ENCODE measurements around the gene GPR55.

The GPR55 gene

GRCh38 chr2:230900336-230900995 lies 24.6 kb downstream of the GPR55 start:
- DNase-seq (ENCODE audit: low read depth): no peak

GRCh38 chr2:230899786-230900185 lies 25.3 kb downstream of the GPR55 start:
- no peak for DNase-seq (ENCODE audit: low read depth)

- no peak for DNase-seq (ENCODE audit: low read depth)
Observed at GRCh38 chr2:230899287-230899686, 25.8 kb downstream of the GPR55 start.

GRCh38 chr2:230898713-230899091 lies 26.3 kb downstream of the GPR55 start:
- no peak for DNase-seq (ENCODE audit: low read depth)

GRCh38 chr2:230898016-230898712 lies 26.9 kb downstream of the GPR55 start:
- DNase-seq (ENCODE audit: low read depth): no peak

- no peak for DNase-seq (ENCODE audit: low read depth)
Observed at GRCh38 chr2:230896346-230897115, 28.5 kb downstream of the GPR55 start.

GRCh38 chr2:230895536-230896345 lies 29.3 kb downstream of the GPR55 start:
- no peak for DNase-seq (ENCODE audit: low read depth)

GRCh38 chr2:230893841-230894781 lies 30.9 kb downstream of the GPR55 start:
- no peak for DNase-seq (ENCODE audit: low read depth)

- DNase-seq (ENCODE audit: low read depth): no peak
Observed at GRCh38 chr2:230893338-230893737, 31.7 kb downstream of the GPR55 start.

- no peak for DNase-seq (ENCODE audit: low read depth)
Observed at GRCh38 chr2:230891509-230891908, 33.5 kb downstream of the GPR55 start.

GRCh38 chr2:230891064-230891463 lies 34.0 kb downstream of the GPR55 start:
- no peak for DNase-seq (ENCODE audit: low read depth)

- DNase-seq (ENCODE audit: low read depth): no peak
Observed at GRCh38 chr2:230890646-230891045, 34.4 kb downstream of the GPR55 start.

- no peak for DNase-seq (ENCODE audit: low read depth)
Observed at GRCh38 chr2:230889911-230890601, 35.0 kb downstream of the GPR55 start.

- DNase-seq (ENCODE audit: low read depth): no peak
Observed at GRCh38 chr2:230888824-230889400, 36.1 kb downstream of the GPR55 start.

- no peak for DNase-seq (ENCODE audit: low read depth)
Observed at GRCh38 chr2:230887342-230887741, 37.7 kb downstream of the GPR55 start.

GRCh38 chr2:230886671-230887071 lies 38.4 kb downstream of the GPR55 start:
- no peak for DNase-seq (ENCODE audit: low read depth)

GRCh38 chr2:230886206-230886605 lies 38.8 kb downstream of the GPR55 start:
- no peak for DNase-seq (ENCODE audit: low read depth)

- DNase-seq (ENCODE audit: low read depth): no peak
Observed at GRCh38 chr2:230885463-230886130, 39.4 kb downstream of the GPR55 start.

GRCh38 chr2:230881840-230882239 lies 43.2 kb downstream of the GPR55 start:
- DNase-seq (ENCODE audit: low read depth): no peak

GRCh38 chr2:230879891-230880290 lies 45.2 kb downstream of the GPR55 start:
- DNase-seq (ENCODE audit: low read depth): no peak

Measured in activated gamma-delta T cell treated with anti-CD3 and anti-CD28 coated beads, Interleukin-2, amount 50 U/mL, for 16 hours (primary cell).